Fibroblast of lung (primary cell): ENCODE results near the gene WDFY1.

Experiments
- CTCF ChIP-seq, 2 donors: IDR thresholded peaks in 1 of 2; conservative IDR thresholded peaks in 1 of 2; 1 replicate in 1 of 2; 2 replicates in 1 of 2; pipeline ENCODE4 v1.5.1; 2011 to 2012; ENCODE audit warnings: low read length in 2 of 2, control low read depth in 1 of 2, inconsistent platforms in 1 of 2, low read depth in 1 of 2, mild to moderate bottlenecking in 1 of 2
- EZH2 ChIP-seq: IDR thresholded peaks from 2 replicates; pipeline ENCODE4 v1.5.1; 2012; ENCODE audit warnings: low read length, control low read depth, mild to moderate bottlenecking; ENCODE audit errors: missing control alignments

GRCh38 chr2:223957092-223957851, 12.1 kb upstream of the WDFY1 start, which contains the start of gene MRPL44:
- TF ChIP-seq EZH2 (no peak), CTCF (conservative IDR thresholded peaks at IDR 0.05 in 1 of 2, IDR thresholded peaks at IDR 0.05 in 1 of 2; ENCODE audit: low read depth in 1 of 2, low read length in 2 of 2) (no peak)
